HAP-1 (cell line): ENCODE measurements around the gene CIDEB.

Experiments
- DNase-seq, 2 experiments: peaks; one replicate each; pipeline ENCODE4 v3.0.0-alpha.2; 2016 to 2020; ENCODE audit warnings: low spot score in 2 of 2
- H3K27me3 ChIP-seq: fragments of 250-450 bp; sonication (Bioruptor Pico); 2 replicates; pipeline ENCODE4 v1.5.1; 2020; ENCODE audit warnings: low read depth, mild to moderate bottlenecking, moderate library complexity
- H3K36me3 ChIP-seq: fragments of 250-450 bp; sonication (Bioruptor Pico); replicated peaks from 2 replicates; pipeline ENCODE4 v1.5.1; 2020; ENCODE audit warnings: mild to moderate bottlenecking
- H3K4me1 ChIP-seq: fragments of 250-450 bp; sonication (Bioruptor Pico); 2 replicates; pipeline ENCODE4 v1.5.1; 2020; ENCODE audit warnings: mild to moderate bottlenecking
- H3K4me3 ChIP-seq: fragments of 250-450 bp; sonication (Bioruptor Pico); 2 replicates; pipeline ENCODE4 v1.5.1; 2020; ENCODE audit warnings: mild to moderate bottlenecking, moderate library complexity
- H3K9me3 ChIP-seq: fragments of 250-450 bp; sonication (Bioruptor Pico); 2 replicates; pipeline ENCODE4 v1.5.1; 2020; ENCODE audit warnings: mild to moderate bottlenecking, moderate library complexity
- in situ Hi-C: fragments of 300-500 bp; cut with MboI; formaldehyde crosslinking; loops from 3 replicates; pipeline ENCODE4 v1.14.3; 2020; ENCODE audit warnings: low sequenced_read_pairs, inconsistent platforms, mixed read lengths

The CIDEB gene

GRCh38 chr14:24271834-24272263 is 35.9 kb downstream of the CIDEB start:
- H3K9me3 ChIP-seq = no peaks in the 10 kb centered on the region
- no peaks in the 10 kb centered on the region for H3K27me3 ChIP-seq
- peak overlapping the region; percentile 75 for H3K4me3 ChIP-seq
- in situ Hi-C loops = no loop called here
- H3K36me3 ChIP-seq = no peaks in the 10 kb centered on the region
- no peak for DNase-seq
- peaks cover 7% of the 10 kb centered on the region for H3K4me1 ChIP-seq

- H3K9me3 ChIP-seq = no peaks in the 10 kb centered on the region
- H3K4me3 ChIP-seq = peak within 1 kb of the TSS; percentile 75
- peak; percentile 81 to 94 for DNase-seq
- H3K27me3 ChIP-seq = no peaks in the 10 kb centered on the region
- H3K4me1 ChIP-seq = peaks cover 7% of the 10 kb centered on the region
- in situ Hi-C loops = no loop called here
- no peaks in the 10 kb centered on the region for H3K36me3 ChIP-seq
Observed at GRCh38 chr14:24271134-24271833, 36.5 kb downstream of the CIDEB start, which contains the start of gene RABGGTA. TSS of gene RABGGTA (minus strand) at chr14:24271597. CDS start at chr14:24271115, 482 bp downstream.

- H3K9me3 ChIP-seq = no peaks in the 10 kb centered on the region
- no peaks in the 10 kb centered on the region for H3K27me3 ChIP-seq
- in situ Hi-C loops = no loop called here
- H3K4me1 ChIP-seq = peaks cover 7% of the 10 kb centered on the region
- H3K4me3 ChIP-seq = peak overlapping the region; percentile 75
- H3K36me3 ChIP-seq = no peaks in the 10 kb centered on the region
- DNase-seq = no peak
Observed at GRCh38 chr14:24270537-24271133, 37.1 kb downstream of the CIDEB start.

GRCh38 chr14:24269910-24270536 is 37.8 kb downstream of the CIDEB start:
- DNase-seq = no peak
- Histone ChIP-seq H3K36me3 (no peaks in the 10 kb centered on the region), H3K4me3 (no peak overlapping the region), H3K4me1 (peaks cover 7% of the 10 kb centered on the region), H3K9me3 (no peaks in the 10 kb centered on the region), H3K27me3 (no peaks in the 10 kb centered on the region)
- in situ Hi-C loops = no loop called here

- Histone ChIP-seq H3K9me3 (no peaks in the 10 kb centered on the region), H3K27me3 (no peaks in the 10 kb centered on the region), H3K36me3 (no peaks in the 10 kb centered on the region), H3K4me3 (no peak overlapping the region), H3K4me1 (peaks cover 7% of the 10 kb centered on the region)
- no peak for DNase-seq
- in situ Hi-C loops = no loop called here
Observed at GRCh38 chr14:24269368-24269767, 38.4 kb downstream of the CIDEB start.

- in situ Hi-C loops = no loop called here
- peaks cover 7% of the 10 kb centered on the region for H3K4me1 ChIP-seq
- H3K27me3 ChIP-seq = no peaks in the 10 kb centered on the region
- no peaks in the 10 kb centered on the region for H3K9me3 ChIP-seq
- H3K4me3 ChIP-seq = no peak overlapping the region
- no peaks in the 10 kb centered on the region for H3K36me3 ChIP-seq
- DNase-seq = no peak
Observed at GRCh38 chr14:24268225-24268624, 39.6 kb downstream of the CIDEB start.

GRCh38 chr14:24267516-24267915 is 40.3 kb downstream of the CIDEB start:
- Histone ChIP-seq H3K27me3 (no peaks in the 10 kb centered on the region), H3K4me1 (peaks cover 7% of the 10 kb centered on the region), H3K9me3 (no peaks in the 10 kb centered on the region), H3K4me3 (no peak overlapping the region), H3K36me3 (no peaks in the 10 kb centered on the region)
- no peak for DNase-seq
- in situ Hi-C loops = no loop called here

- Histone ChIP-seq H3K27me3 (no peaks in the 10 kb centered on the region), H3K36me3 (no peaks in the 10 kb centered on the region), H3K9me3 (no peaks in the 10 kb centered on the region), H3K4me3 (no peak overlapping the region), H3K4me1 (peaks cover under 1% of the 10 kb centered on the region)
- DNase-seq = no peak
- in situ Hi-C loops = no loop called here
Observed at GRCh38 chr14:24266344-24267244, 41.2 kb downstream of the CIDEB start.

- no peaks in the 10 kb centered on the region for H3K27me3 ChIP-seq
- H3K9me3 ChIP-seq = no peaks in the 10 kb centered on the region
- in situ Hi-C loops = no loop called here
- H3K36me3 ChIP-seq = no peaks in the 10 kb centered on the region
- DNase-seq = no peak
- H3K4me1 ChIP-seq = no peaks in the 10 kb centered on the region
- H3K4me3 ChIP-seq = no peak overlapping the region
Observed at GRCh38 chr14:24264298-24264697, 43.5 kb downstream of the CIDEB start.

- Histone ChIP-seq H3K4me1 (no peaks in the 10 kb centered on the region), H3K4me3 (no peak overlapping the region), H3K27me3 (no peaks in the 10 kb centered on the region), H3K9me3 (no peaks in the 10 kb centered on the region), H3K36me3 (no peaks in the 10 kb centered on the region)
- in situ Hi-C loops = no loop called here
- no peak for DNase-seq
Observed at GRCh38 chr14:24263848-24264247, 43.9 kb downstream of the CIDEB start.

- in situ Hi-C loops = no loop called here
- Histone ChIP-seq H3K4me1 (no peaks in the 10 kb centered on the region), H3K9me3 (no peaks in the 10 kb centered on the region), H3K27me3 (no peaks in the 10 kb centered on the region), H3K4me3 (no peak within 1 kb of the TSS), H3K36me3 (no peaks in the 10 kb centered on the region)
- no peak for DNase-seq
Observed at GRCh38 chr14:24262821-24263733, 44.7 kb downstream of the CIDEB start, which contains the start of gene TGM1. TSS of gene TGM1 (minus strand) at chr14:24263177. CDS start at chr14:24262352, 825 bp downstream.

- H3K4me1 ChIP-seq = no peaks in the 10 kb centered on the region
- DNase-seq = no peak
- no peaks in the 10 kb centered on the region for H3K27me3 ChIP-seq
- H3K36me3 ChIP-seq = no peaks in the 10 kb centered on the region
- in situ Hi-C loops = no loop called here
- no peaks in the 10 kb centered on the region for H3K9me3 ChIP-seq
- no peak overlapping the region for H3K4me3 ChIP-seq
Observed at GRCh38 chr14:24261969-24262327, 45.8 kb downstream of the CIDEB start.
